PC-9 (cell line): ENCODE results near the gene NUBPL.

Source experiments
- CTCF ChIP-seq: fragments of 200-600 bp; sonication (generic); conservative IDR thresholded peaks from 2 replicates; pipeline ENCODE4 v1.6.1; 2017; ENCODE audit warnings: mixed run types, antibody characterized with exemption, mild to moderate bottlenecking, moderate library complexity
- EZH2 ChIP-seq: fragments of 200-600 bp; sonication (generic); IDR thresholded peaks from 2 replicates; pipeline ENCODE4 v1.8.0; 2017; ENCODE audit warnings: antibody characterized with exemption, low read depth

- no peak for TF ChIP-seq CTCF
- no peak for TF ChIP-seq EZH2
These were observed 11.8 kb downstream of the NUBPL start for GRCh38 chr14:31572955-31573354.
